ENCODE measurements around the gene APOO.
A peak's percentile ranks its signal among the peaks of the same experiment; 100 is the strongest.

The APOO gene

GRCh38 chrX:23817979-23818336 is 89.8 kb downstream of the APOO start:
- no peak for DNase-seq (ENCODE audit: low spot score)

DNA sequence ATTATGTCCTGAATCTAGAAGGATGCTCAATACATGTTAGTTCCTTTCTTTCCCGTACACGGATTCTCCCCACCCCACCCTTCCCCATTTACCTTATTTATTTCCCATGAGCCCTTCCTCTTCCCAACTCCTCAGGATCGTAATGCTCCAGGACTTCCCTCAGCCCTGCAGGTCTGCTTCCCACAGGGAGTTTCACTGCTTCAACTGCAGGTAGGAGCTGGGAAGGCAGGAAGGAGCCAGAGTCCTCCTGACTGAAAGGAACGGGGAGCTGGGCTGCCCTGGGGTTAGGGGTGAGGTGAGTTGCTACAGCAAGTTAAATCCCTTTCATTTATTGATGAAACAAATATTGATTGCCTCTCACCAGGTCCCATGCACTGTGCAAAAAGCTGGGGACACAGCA is 91.6 kb downstream of the APOO start:
- no peak for DNase-seq (ENCODE audit: low spot score)

DNA sequence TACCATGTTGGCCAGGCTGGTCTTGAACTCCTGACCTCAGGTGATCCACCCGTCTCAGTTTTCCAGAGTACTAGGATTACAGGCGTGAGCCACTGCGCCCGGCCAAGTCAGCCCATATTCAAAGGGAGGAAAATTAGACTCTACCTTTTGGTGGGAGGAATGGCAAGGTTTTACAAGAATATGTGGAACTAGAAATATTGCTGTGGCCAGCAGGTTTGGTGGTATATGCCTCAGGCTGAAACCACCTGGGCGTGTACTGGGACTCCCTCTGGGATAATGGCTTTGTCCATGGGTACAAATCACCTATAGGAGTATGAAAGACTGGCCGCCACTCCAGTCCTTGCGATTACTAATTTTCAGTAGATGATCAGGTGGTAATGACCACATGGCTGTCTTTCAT is 92.4 kb downstream of the APOO start:
- no peak for DNase-seq (ENCODE audit: low spot score)

DNA sequence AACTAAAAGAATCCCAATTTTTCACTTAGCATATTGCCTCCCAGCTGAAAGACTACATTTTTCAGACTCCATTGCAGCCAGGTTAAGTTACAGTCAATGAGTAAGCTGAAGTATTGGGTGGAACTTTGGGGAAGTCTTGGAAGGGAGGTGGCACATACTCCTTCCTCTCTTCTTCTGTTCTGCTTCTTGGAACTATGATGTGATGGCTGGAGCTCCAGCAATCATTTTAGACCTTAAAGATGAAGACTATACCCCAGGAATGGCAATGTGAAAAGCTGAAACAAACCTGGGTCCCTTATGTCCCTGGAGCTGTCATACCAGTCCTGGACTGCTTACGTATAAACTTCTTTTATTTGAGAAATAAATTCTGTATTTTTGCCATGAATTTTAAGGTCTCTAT is 93.9 kb downstream of the APOO start:
- DNase-seq (ENCODE audit: low spot score), result no peak

DNA sequence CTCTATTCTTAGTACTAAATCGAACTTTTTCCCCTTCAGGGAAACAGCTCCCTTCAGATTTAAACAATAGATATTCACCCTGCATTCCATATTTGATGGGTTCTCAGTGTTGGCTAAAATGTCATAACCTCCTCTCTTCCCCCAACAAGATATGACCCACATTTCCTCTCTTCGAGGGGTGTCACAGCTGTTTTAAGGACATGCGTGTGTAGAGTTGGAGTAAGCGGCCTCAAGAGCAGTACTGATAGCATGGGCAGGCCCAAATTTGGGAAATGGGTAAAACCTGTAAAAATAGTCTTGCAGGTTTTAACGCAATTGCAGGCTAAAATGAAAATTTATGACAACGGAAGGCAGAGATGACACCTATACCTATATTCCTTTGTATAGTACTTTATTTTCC is 96.1 kb downstream of the APOO start:
- no peak for DNase-seq (ENCODE audit: low spot score)

- peak; percentile 40 for DNase-seq (ENCODE audit: low spot score)
Measured at GRCh38 chrX:23811108-23811651, 96.6 kb downstream of the APOO start.

DNA sequence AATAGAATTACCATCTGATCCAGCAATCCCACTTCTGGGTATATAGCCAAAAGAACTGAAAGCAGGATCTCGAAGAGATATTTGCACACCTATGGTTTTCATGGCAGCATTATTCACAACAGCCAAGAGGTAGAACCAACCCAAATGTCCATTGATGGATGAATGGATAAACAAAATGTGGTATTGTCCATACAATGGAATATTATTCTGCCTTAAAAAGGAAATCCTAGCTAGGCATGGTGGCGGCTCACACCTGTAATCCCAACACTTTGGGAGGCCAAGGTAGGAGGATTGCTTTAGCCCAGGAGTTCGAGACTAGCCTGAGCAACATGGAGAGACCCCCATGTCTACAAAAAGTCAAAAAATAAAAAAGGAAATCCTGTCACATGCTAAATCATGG is 97.5 kb downstream of the APOO start:
- no peak for DNase-seq (ENCODE audit: low spot score)

DNA sequence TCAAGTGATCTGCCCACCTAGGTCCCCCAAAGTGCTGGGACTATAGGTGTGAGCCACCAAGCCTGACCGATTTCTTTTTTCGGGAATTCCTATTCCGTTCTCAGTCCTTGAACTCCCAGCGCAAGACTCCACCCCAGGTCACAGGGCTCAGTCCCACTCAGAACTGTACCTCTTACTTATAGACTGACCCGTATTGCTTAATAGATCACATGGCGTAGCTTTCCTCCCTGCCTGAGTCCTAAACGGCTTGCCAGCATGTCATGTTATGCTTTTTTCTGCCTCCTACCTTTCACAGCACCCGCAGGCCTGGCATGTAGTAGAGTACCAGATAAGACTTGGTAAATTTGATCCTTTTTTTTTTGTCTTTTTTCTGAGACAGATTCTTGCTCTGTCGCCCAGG is 102.3 kb downstream of the APOO start:
- no peak for DNase-seq (ENCODE audit: low spot score)

- no peak for DNase-seq (ENCODE audit: low spot score)
Measured at GRCh38 chrX:23804578-23804977, 103.2 kb downstream of the APOO start.

GRCh38 chrX:23803931-23804381 is 103.8 kb downstream of the APOO start:
- no peak for DNase-seq (ENCODE audit: low spot score)

GRCh38 chrX:23802431-23802830 is 105.3 kb downstream of the APOO start:
- DNase-seq (ENCODE audit: low spot score), result no peak

- no peak for DNase-seq (ENCODE audit: low spot score)
Measured at GRCh38 chrX:23799469-23800065, 108.2 kb downstream of the APOO start.

GRCh38 chrX:23797371-23798128 is 110.2 kb downstream of the APOO start:
- no peak for DNase-seq (ENCODE audit: low spot score)

DNA sequence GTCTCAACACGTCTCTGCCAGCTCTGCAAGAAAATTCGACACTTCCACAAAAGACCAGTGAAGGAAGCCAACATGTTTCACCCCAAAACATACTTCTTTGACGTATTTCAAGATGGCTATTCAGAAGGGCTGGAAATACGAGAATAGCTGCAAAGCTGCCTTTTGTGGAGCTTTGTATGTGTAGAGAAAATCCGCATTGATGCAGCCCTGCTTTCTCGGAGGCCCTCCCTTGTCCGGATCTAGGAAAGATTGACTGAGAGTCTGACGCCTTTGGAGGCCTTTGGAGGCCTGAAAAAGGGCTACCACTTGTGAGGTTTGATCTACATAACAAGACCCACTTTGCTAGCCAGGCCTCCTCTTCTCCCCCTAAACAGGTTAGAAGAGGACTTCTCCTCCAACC is 112.5 kb downstream of the APOO start:
- no peak for DNase-seq (ENCODE audit: low spot score)

- no peak for DNase-seq (ENCODE audit: low spot score)
Measured at GRCh38 chrX:23792861-23793553, 114.7 kb downstream of the APOO start.

- DNase-seq (ENCODE audit: low spot score), result no peak
Measured at GRCh38 chrX:23790155-23790497, 117.6 kb downstream of the APOO start.

GRCh38 chrX:23789386-23790154 is 118.2 kb downstream of the APOO start:
- no peak for DNase-seq (ENCODE audit: low spot score)

DNA sequence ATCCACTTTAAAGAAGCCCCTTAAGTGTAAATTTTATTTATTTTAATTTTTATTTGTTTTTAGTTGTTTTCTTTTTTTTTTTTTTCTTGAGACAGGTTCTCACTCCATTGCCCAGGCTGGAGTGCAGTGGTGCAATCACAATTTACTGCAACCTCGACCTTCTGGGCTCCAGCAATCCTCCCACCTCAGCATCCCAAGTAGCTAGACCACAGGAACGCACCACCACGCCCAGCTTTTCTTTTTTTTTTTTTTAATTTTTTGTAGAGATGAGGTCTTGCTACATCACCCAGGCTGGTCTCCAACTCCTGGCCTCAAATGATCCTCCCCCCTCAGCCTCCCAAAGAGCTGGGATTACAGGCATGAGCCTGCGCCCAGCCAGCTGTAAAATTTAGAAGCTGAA is 118.8 kb downstream of the APOO start:
- no peak for DNase-seq (ENCODE audit: low spot score)

DNA sequence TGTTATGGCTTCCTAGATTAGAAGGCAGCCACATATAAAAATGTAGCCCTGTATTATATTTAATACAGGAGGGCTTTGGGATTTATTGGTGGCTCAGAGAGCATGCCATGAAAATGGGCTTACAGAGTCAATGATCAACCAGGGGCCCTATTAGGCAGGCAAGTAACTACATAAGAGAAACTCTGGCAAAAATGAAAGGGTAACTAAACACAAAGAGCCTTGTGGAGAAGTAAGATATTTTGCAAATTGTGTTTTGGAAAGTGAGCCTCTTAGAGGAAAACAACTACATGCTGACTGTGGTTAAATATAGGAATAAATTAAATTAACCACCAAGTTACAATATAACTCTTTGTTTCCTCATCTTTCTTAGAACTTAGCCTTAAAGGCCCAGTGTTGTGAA is 119.2 kb downstream of the APOO start:
- DNase-seq (ENCODE audit: low spot score), result no peak

- DNase-seq (ENCODE audit: low spot score), result no peak
Measured at GRCh38 chrX:23787745-23788118, 120.0 kb downstream of the APOO start.

DNA sequence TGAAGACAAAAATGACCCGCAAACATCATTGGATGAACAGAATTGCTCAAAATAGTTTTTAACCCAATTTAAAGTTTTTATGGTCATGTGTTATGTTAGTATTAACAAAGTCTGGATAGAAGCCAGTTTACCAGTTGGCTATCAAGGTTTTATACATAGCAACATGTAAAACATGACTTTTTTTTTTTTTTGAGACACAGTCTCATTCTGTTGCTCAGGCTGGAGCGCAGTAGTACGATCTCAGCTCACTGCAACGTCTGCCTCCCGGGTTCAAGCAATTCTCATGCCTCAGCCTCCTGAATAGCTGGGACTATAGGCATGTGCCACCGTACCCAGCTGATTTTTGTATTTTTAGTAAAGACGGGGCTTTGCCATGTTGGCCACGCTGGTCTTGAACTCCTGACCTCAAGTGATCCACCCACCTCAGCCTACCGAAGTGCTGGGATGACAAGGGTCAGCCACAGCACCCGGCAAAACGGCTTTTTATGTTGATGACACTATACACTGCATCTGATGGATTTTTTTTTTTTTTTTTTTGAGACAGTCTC is 121.4 kb downstream of the APOO start:
- DNase-seq (ENCODE audit: low spot score), result no peak

GRCh38 chrX:23785580-23785979 is 122.2 kb downstream of the APOO start:
- DNase-seq (ENCODE audit: low spot score), result no peak
